Activated CD4-positive, alpha-beta T cell treated with anti-CD3 and anti-CD28 coated beads, Interleukin-2, amount 50 U/mL, for 24 hours (primary cell): ENCODE data around the gene SORBS1.

Experiments used
- DNase-seq, 2 donors: peaks; one replicate each; pipeline ENCODE4 v3.0.0-alpha.2; 2020; ENCODE audit warnings: low read depth in 1 of 2, low spot score in 1 of 2

The SORBS1 gene

DNA sequence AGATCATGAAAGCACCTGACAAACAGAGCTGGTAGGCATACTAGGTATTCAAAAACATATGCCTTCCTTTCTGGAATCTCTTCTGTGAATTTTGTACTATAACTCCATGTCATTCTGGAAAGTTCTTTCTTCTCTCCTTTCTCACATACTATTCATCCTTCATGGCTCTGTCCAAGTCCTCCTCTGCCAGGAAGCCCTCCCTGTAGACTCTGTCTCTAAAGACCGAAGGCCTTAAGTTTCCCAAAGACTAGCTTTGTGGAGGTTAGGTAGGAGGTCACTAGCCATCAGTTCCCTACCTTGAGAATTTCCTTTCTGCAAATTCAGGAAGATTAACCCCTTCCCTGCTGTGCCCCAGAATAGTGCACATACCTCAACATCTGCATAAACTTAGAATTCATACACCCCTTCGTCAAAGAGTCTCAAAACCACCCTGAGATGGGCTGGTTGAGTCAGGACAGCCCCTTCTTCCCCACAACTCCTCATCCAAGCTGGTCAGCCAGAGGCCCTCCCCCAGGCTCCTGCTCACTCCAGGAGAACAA is 20.6 kb downstream of the SORBS1 start:
- DNase-seq = no peak

DNA sequence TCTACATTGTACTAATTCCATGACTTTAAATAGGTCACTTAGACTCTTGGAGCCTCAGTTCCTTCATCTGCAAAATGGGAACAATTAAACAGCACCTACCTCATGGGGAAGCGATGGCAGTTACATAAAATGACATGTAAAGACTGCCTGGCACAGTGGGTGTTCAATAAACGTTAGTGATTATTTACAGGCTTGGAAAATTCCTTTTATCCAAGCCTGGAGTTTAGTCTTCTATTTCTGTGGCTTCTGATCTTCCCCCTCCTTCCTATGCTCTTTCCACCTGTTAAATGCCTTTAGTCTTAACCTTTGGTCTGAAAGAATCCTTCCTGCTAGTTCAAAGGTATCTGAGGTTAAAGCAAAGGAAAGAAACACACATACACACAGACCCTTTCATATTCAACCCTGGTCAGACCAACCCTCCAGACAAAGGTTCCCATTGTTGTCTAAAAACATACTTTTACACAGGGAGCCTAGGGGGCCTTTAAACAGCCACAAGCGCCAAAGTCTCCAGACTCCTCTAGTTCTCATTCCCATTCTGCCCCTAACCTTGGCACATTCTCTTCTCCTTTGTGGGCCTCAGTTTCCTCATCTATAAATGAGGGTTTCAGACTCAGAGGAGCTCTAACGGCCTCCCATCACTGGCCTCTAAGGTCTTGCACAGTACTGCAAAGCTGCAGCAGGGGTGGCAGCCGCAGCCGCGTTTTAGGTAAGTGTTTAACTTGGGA is 21.4 kb downstream of the SORBS1 start:
- no peak for DNase-seq

DNA sequence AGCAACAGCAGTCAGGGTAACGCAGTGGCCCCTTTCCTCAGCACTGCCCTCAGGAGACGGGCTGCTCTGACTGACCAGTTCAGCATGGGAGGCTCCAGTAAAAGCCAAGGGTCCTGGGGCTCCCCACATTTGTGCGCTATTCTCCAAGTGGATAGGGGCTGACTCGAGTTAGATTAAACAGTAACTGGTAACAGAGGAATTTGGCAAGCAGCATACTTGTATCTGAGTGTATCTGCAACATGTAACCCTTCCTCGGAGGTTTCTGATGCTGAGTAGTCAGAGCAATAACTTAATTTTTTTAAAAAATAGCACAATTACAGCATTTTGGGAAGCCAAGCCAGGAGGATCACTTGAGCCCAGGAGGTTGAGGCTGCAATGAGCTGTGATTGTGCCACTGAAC is 22.8 kb downstream of the SORBS1 start:
- DNase-seq = no peak

DNA sequence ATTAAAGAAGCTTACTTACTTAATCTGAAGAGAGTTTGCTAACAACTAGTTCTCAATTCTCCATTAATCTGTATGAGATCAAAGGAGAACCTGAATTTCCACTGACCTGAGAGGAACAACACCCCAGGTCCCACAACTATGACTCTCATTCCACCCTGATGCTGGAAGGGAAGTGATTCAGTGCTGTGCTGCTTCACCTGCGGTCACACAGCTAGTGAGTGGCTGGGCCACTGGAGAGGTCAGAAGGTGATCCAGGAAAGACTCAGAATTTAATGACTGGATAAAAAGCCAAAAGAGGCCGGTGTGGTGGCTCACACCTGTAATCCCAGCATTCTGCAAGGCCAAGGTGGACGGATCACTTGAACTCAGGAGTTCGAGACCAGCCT is 23.6 kb downstream of the SORBS1 start:
- no peak for DNase-seq

DNA sequence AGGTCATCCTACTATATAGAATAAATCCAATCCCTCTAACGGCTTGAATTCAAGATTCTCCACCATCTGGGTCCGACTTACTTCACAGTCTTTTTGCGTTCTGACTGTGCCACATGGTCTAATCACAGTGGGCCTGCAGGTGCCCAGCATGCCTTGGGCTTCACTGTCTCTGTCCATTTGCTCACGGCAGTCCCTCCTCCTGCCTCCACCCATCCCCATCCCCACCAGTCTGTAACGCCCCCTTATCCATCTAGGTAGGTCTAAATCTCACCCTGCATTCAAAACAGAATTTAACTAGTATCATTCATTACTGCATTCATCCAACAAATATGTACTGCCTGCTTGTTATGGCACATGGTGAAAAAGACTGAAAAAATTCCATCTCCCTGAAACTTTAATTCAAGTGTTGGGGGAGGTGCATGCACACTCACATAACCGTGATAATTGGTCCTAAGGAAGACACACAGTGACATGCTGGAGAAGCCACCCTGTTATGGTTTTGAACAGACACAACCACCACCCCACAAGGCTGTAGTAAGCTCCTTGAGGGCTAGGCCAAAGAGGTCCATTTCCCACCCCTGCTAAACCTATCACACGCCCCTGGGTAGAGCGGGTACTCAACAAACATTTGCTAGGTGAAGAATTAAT is 24.2 kb downstream of the SORBS1 start:
- DNase-seq = no peak

DNA sequence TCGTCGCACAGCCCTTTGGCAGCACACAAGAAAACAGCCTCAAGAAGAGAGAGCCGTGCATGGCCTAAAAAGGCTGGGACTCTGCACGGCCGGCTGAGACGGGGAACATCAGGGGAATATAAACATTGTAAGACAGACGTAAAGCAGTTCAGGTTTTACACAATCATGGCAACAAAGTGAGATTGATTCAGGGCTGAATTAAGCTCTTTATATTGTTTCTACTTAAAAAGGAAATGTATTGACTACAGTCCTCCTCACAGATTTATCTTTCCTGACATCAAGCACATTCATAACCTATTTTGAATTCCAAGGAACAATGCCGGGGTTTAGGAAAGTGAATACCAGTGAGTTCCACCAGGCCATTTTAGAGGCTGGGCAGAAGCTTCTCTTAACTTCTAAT is 25.2 kb downstream of the SORBS1 start:
- DNase-seq = no peak

DNA sequence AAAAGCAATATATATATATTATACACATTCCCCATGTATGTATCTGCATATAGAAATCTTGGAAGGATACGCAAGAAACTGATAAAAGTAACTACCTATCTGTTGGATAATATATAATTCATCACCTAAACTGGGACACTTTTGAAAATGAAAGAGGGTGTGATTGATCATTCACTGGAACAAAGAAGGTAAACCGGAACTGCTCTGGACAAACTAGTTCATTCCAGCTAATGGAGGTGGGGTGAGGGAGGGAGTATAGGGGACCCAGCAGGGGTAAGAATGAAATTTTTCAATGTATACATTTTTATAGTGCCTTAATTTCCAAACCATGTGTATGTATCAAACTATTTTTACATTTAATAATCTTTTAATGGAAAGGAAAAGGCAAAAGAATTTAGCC is 25.6 kb downstream of the SORBS1 start:
- DNase-seq = no peak

DNA sequence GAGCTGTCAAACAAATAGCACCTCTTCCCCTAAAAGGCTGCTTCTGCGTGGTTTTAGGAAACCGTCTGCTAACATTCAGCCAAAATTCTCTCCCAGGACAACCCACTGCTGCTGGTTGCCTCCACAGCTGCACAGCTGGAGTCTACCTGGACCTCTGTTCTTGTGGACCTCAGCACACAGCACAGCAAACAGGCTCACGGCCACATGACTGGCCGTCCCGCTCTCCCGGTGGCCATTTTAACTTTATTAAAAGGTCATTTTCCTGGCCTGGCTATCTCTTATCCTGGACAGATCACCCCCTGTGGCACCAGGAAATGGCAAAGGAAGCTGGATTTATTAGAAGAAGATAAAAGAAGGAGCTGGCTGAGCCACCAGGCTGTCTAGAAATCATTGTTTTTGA is 27.6 kb downstream of the SORBS1 start:
- DNase-seq = no peak

DNA sequence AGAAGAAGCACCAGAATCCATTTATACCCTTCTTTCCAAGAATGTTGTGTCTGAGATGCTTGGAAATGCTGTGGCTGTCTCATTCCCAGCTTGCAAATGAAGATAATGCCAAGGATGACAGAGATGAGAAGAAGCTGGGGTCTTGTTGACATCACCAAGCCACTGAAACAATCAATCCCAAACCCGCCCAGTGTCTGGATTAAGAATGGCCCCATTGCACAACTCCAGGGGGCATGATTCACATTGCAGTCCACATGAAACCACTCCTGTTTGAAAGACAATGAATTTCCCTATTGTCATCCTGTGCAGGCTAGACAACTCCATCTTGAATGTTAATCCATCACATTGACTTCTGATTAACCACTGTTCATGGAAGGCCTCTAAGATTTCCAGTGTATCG is 28.6 kb downstream of the SORBS1 start:
- DNase-seq = no peak

DNA sequence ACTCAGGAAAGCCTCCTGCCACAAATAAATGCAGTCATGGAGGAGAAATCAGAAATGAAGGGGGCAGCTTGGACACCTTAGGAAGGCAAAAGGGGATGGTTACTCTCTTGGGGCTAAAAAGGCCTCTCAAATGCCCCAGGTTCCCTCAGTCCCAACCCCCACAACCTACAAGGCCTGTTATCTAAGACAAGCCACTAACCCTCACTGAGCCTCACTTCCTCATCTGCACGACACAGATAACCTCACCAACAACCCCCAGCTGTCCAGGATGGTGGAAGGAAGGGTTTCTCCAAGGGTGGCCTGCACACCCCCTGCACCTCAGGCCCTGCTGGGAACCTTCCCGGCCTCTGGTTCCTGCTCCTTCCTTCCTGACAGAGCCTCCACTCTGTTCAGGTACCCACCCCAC is 29.2 kb downstream of the SORBS1 start:
- DNase-seq = no peak

DNA sequence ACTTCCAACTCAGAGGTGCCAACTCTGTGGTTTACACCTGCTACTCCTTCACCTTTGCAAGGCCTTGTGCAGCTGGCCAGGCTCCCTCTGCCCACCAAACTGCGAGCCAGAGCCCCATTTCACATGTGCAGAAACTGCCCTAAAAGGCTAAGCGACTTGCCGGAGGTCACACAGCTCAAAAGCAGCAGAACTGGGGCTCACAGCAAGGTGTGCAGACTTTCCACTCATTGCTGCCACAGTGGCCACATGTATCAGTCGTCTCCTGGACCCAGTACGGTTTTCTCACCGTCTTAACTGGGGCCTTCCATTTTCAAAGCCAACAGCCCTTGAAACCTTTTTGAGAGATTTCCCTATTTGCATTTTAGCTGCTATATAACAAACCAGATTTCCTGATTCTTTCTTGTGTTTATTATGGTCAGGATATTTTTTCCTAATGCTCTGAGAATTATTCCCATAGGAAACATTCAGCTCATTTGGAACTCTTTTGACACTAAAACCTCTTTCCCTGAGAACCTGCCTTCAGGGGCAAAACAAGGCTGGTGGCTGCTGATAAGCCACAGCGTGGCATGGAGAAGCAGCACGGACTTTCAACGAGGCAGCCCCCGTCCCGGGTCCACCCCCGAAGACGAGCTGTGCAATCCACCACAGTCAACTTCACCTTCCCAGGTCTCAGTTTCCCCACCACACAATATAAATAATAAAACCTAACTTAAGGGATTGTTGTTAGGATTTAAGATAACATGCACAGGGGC is 29.9 kb downstream of the SORBS1 start:
- no peak for DNase-seq

DNA sequence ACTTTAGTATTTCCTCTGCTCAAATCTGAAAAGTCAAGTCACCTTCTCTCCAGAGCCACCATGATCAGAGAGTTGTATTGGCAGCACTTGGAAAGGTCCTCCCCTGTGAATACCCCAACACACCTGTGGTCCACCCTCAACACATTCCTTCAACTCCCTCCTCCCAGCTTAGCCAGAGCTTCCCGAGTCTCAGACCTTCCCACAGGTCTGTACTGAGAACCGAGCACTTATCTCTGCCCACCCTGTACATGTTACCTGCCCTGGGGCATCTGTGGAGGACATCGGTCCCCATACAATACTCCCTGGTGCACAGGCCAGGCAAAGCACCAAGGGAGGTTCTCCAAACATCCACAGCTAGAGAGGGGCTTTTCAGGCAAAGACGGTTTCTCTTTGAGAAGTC is 30.6 kb downstream of the SORBS1 start:
- DNase-seq = no peak

DNA sequence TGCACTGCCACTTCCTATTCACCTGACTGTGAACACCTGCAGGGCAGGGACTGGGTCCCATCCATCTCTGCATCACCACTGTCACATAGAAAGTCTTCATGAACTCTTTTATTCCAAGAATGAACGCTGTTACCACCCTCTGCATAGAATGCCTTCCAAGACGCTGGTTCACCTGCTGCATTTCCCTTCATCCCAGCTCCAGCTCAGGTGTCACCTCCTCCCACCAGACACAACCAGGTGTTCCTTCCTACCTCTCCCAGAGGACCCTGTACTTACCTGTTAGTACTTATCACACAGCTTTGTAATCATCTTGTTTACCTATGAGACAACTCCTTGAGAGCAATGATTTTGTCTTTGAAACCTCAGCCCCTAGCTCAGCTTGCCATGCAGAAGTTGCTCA is 31.1 kb downstream of the SORBS1 start:
- DNase-seq = no peak

DNA sequence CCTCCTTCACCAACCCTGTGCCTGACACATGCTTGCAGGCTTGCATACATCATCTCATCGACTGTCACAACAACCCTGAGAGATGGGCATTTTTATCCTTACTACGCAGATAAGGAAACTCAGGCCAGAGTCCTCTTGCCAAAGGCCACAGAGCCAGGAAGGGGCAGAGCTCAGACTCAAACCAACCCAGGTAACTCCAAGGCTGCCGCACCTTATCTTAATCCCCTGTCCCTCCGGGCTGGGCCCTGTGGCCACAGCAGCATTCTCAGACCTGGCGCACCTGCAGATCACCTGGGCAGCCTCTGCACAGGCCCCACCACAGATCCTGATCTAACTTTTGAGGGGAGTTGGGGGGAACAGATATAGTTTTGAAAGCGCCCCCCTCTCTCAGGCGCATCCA is 35.1 kb downstream of the SORBS1 start:
- DNase-seq = no peak

DNA sequence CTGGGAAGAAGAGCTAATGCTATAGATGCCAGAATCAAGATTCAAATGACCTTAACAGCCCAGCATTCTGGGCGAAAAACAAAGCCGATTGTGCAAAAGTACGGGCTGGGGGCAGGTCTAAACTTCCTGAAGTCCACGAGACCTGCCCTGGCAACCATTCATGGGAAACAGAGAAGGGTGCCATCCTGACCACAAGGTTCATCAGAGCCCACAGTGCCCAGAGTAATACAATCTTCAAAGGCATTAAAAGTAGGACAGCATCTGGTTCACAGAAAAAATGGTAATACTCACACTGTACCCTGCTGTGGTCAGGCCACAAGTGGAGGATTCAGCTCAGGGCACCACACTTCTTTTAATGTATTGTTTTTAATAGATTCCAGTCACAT is 36.1 kb downstream of the SORBS1 start:
- DNase-seq = no peak

DNA sequence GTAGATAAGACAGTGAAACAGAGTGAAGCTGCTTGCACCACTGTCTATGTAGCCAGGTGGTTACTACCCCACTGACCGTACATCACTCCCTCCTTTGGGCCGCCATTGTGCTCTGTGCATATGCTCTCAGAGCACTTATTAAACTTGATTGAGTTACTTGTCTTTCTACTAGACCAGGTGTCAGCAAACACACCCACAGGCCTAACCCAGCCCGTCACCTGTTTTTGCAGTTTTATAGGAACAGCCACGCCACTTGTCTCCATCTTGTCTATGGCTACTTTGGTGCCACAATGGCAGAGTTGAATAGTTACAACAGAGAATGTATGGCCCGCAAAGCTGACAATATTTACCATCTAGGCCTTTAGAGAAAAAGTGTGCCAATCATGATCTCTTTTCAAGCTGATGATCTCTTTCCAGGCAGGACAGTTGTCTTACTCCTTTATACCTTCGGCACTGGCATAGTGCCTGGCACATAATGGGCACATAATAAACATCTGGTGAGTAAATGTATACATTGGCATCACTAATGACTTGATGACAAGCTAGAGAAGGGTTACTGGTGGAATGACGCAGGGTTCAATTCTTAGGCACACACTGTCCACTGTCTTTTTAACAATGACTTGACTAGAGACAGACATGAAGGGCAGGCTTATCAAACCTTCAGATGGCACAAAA is 36.7 kb downstream of the SORBS1 start:
- no peak for DNase-seq

DNA sequence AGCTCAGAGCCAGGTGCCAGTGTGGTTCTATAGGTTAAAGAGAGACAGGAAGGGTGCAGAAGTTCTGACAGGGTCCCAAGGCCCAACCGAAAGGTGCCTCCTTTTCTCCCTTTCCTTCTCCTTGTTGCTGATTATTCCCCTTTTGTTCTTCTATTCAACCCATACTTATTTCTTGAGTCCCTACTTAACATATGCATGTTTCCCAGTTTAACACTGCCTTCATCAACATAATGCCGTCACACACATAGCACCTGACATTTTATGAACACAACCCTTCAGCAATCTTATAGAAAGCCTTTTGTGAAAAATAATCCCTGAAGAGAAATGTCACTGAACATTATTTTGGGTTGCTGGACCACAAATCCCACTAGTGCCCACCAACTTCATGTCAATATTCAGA is 39.1 kb downstream of the SORBS1 start:
- no peak for DNase-seq

DNA sequence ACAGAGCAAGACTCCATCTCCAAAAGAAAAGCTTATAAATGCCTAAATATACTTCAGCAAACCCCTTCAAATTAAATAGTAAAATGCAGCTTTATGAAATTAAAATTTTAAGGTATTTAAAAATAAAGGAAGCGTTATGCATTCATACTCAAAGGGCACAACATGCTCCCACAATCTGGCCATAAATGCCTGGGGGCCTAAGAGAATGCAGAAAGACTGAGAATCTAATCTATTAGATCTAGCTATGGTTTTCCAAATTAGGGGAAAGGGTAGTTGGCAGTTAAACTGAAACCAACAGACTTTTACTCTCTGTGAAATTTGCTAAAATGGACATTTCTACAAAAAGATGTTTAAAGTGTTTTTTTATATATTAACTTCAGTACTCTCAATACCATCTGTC is 40.6 kb downstream of the SORBS1 start:
- no peak for DNase-seq

DNA sequence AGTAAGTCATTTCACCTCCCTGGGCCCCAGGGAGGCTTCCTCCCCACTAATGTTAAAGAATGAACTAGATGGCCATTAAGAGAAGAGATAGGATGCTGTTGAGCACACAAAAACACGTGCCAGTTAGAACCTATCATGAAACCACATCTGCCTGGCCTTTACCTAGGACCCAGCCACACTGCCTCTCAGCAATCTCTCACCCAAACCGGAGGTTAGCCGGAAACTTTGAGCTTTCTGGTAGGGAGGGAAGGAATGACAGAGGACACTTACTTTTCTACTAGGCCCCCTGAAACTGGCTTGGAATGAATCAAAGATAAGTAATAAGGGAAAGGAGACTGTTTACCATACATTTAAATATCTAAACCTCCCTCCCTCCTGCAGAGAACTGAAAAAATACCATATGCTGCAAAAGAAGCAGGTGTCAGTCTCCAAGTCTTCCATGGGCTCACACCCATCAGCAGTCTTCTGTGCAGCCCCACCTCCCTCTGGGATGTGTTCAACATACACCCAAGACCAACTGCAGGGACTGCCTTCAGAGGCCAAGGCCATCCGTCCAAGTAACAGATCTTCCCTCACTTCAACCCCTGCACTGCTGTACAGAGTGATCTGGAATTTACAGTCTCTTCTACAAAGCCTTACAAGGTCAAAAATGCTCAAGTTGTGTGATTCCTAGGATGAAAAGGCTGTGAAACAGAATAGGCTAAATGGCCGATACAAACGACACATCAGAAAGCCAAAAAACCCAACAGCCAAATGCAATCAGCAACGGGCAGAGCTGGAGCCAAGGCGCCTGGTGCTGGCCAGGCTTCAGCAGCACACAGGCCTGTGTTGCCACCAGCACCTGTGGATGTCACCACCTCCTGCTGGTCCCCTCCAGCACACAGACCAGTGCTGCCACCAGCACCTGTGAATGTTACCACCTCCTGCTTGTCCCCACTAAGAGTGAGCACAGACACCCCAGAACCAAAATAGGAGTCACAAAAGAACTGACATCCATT is 42.4 kb downstream of the SORBS1 start:
- DNase-seq = no peak
